HG02763 (cell line): ENCODE results near the gene DOCK8.
"Not testable (repeated sequence)": the region's sequence is repeated elsewhere in the genome, so short reads cannot be mapped to it uniquely, and the experiment has no call there.

ENCODE experiments used
- ATAC-seq: cut with Tn5 transposase; IDR thresholded peaks from one replicate; pipeline ENCODE4 v1.9.1; 2021; ENCODE audit warnings: mild to moderate bottlenecking, moderate library complexity; ENCODE audit not compliant: unreplicated experiment

Gene DOCK8

GRCh38 chr9:214648-215493, at the start of gene DOCK8:
Gene DOCK8, plus strand, starts transcription at chr9:214865. Its CDS starts 112 bp downstream, at chr9:214977.
- peak; percentile 81 for ATAC-seq

- ATAC-seq, result not testable (repeated sequence)
Measured at GRCh38 chr9:169757-170156, 44.9 kb upstream of the DOCK8 start.

GRCh38 chr9:178140-178825, 36.4 kb upstream of the DOCK8 start:
- not testable (repeated sequence) for ATAC-seq

DNA sequence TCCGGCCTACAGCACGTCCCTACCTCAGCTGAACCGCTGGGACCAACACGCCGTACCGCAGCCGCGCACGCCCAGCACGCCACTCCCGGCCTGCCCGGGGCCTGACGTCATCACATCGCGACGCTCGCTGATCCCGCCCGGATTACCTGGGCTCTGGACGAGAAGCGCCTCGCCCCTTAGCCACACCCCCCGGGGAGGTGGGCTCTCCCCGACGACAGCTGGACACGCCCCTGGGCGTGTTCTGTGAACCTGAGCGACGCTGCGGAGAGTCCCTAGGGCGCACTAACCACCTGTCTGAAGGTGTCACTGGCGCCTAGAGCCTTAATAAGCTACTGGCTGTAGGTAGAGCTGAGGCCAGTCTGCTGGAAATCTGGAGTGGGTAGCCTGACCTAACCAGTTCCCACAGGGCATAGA, 35.7 kb upstream of the DOCK8 start, which contains the start of gene ZNG1A:
ZNG1A (minus strand) TSS at position 87 of the 414 bp plus-strand sequence. CDS start 87 bp downstream, outside the sequence.
- not testable (repeated sequence) for ATAC-seq

GRCh38 chr9:199601-200000, 15.1 kb upstream of the DOCK8 start:
- ATAC-seq, result not testable (repeated sequence)

- no peak for ATAC-seq
Measured at GRCh38 chr9:206481-206880, 8.2 kb upstream of the DOCK8 start.

DNA sequence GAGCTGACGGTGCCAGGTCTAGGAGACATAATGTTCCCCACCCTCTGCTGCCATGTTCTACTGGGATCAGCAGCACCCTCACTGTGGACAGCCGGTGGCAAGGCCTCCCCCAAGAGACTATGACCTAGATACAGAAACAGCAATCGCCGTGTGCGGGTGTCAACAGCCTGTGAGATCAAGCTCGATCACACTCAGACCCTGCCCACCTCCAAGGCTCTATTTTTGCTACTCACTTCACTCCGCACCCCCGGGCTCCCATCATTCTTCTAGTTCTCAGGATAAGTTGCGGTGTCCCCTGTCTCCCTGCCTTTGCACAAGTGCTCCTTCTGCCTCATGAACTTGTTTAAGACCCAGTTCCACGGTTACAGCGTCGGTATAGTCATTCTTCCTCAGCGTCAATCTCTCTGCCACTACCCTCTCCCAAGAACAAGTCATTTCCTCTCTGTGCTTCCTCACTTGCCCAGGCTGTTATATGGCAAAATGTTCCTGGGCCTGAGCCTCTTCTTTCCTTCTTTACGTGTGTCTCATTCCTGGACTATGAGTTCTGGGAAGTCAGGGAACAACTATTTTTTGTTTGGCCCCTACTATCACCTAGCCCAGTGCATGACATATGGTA, 5.4 kb upstream of the DOCK8 start:
- ATAC-seq, result no peak

DNA sequence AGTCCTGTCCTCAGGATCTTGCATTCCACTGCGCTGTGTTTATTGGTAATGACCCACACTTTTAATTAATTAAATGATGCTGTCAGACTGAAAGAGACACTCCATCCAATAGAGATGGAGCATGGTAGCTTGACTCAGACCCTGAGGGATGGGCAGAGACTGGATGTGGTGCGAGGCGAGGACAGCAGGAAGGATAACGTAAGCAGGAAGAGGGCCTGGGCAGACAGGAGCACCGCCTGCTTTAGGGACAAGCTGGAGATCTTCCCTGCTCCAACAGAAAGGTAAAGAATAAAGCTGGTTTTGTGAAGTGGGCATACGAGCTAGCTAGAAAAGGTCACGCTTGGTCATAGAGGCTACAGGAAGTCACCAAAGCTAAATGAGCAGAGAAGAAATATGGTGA, 3.6 kb upstream of the DOCK8 start:
- no peak for ATAC-seq

DNA sequence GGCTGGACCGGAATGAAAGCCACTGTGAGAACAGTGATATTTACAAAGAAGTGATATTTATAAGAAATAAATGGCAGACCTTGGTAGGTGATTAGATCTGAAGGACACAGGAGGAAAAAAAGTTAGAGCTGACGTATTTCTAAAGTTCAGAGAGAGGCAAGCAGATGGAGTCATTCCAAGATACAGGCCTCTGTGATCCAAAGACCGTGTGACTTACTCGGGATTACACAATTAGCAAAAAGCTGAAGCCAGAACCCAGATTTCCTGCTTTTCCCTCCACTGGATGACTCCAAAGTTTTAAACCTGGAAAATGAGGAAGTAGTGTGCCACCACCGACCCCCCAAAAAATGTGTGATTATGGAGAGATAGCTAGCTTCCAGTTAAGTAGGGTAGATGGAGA, 3.1 kb upstream of the DOCK8 start:
- ATAC-seq, result no peak

DNA sequence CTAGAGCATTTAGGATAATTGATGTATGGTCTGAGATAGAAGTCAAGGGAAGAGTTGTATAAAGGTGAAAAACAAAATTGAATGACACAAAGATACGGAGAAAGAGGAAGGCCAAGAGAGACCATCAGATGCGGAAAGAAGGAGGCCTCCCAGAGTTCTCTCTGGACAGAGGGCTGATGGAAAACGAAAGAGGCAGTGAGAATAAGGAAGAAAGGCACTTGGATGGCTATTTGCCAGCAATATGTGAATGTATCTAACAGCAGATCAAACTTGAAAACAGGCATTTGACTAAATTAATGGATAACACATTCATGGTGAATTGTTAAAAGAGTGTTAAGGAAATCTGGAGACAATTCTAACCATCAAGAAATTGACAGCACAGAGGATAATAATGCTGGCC, 2.4 kb upstream of the DOCK8 start:
- ATAC-seq, result no peak

DNA sequence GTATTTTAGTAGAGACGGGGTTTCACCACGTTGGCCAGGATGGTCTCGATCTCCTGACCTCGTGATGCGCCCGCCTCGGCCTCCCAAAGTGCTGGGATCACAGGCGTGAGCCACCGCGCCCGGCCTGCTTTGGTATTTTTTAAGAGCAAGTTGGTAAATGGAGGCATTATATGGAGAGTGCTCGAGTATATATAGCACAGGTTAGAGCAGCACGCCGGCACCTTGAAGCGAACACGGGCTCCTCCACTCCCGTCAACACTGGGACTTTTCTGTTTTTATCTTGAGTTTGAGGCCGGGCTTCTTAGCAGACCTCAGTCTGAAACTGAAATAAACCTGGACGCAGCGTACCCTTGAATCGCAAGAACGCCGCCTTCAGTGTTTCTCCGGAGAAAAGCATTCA, 764 bp upstream of the DOCK8 start:
- not testable (repeated sequence) for ATAC-seq

GRCh38 chr9:214351-214647, 366 bp upstream of the DOCK8 start:
- ATAC-seq, result no peak

DNA sequence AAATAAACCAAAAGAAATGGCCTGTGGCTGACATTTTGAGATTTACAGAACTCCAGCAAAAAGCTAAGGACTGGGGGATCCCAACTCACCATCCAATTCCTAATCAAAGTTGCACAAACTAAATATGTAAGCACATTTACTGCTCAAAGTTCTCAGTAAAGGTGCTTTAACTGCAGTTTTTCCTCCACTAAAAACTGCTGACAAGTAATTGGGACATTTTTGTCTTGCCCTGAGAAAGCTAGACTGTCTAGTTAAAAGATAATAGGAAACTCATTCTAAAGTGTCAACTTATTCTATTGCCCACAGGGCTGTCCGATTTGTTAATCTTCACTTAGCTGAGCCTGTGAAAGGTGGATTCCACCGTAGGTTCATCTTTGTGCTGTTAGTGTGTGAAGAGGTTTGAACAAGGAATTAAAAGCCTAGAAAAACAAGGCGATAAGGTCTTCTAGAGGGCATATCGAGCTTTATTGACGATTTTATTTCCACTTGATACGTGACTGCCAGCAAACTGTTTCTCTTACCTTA, 1.0 kb downstream of the DOCK8 start:
- no peak for ATAC-seq

DNA sequence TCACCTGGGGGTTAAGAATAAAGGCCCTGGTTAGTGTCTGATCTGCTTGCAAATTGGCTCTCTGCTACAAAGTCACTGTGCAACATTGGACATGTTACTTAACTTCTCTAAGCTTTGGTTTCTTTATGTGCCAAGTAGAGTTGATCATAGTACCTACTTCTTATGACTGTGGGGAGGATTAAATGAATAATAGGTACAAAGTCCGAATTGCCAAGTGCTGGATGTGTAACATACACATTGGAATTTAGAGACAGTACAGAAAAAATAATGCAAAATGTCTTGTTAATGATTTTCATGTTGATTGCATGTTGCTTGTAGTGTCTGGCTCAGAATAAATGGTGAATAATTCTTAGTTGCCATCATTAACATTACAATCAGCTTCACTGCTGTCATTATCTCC, 2.2 kb downstream of the DOCK8 start:
- no peak for ATAC-seq

DNA sequence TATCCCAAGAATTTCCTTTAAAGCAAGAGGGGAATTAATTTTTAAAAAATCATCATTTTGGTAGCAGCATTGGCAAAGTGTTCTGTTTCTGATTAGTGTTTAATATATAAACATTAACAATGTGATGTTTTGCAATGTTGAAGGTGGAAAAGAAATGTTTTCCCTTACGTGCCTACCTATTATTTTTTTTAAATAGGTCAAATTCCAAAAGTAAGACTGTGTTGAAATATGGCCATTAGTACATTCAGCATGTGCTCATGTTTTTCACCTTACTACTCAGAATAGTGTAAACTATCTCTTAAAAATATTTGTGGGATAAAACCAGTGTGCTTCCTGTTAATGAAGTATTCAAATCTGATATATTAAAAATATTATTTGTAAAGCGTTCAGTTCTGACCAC, 3.3 kb downstream of the DOCK8 start:
- no peak for ATAC-seq

- not testable (repeated sequence) for ATAC-seq
Measured at GRCh38 chr9:219036-219435, 4.4 kb downstream of the DOCK8 start.

- no peak for ATAC-seq
Measured at GRCh38 chr9:219670-220365, 5.2 kb downstream of the DOCK8 start.

DNA sequence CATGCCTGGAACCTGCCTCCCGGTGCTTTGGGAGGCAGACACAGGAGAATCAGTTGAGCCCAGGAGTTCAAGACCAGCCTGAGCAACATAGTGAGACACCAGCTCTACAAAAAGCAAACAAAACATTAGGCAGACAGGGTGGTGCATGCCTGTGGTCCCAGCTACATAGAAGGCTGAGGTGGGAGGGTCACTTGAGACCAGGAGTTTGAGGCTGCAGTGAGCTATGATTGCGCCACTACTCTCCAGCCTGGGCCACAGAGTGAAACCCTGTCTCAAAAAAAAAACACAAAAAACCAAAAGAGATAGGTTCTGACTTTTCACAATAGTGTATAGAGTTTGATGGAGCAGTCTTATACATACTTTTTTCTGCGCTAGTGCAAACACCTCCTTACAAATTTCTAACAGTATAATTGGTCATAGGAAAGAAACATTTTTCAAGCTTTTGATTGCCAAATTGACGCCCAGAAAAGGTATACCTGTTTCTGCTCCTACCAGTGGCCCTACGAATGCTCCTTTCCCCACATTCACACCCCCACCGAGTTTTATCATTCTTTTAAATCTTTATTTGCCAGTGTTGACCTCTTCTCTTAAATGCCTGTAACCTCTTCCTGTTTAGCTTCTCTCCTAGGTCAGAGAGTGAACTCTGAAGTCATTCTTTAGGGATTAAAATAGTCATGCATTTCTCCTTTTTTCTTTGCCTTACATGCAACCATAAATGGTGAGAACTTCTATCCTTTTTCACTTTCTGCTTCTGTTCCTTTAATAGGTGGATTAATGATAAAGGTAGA, 7.5 kb downstream of the DOCK8 start:
- ATAC-seq, result no peak

GRCh38 chr9:223152-223551, 8.5 kb downstream of the DOCK8 start:
- ATAC-seq, result no peak

GRCh38 chr9:224026-224425, 9.4 kb downstream of the DOCK8 start:
- ATAC-seq, result no peak
